BJ (cell line): ENCODE data around the gene ZNF280D. TPM values are rescaled to one million over a fixed set of nuclear protein-coding genes. Genes with fewer than 3 reads are reported as not detected.

ENCODE experiments used
- CTCF ChIA-PET: fragments of 350-600 bp; formaldehyde crosslinking; extraction: SDS; loops from one replicate; lab custom pipeline; 2021; ENCODE audit warnings: antibody characterized with exemption, inconsistent platforms; lab: Yijun Ruan, JAX
- POLR2A ChIA-PET: fragments of 300-600 bp; sonication (Branson Sonifier 250); formaldehyde crosslinking; extraction: SDS; loops from one replicate; lab custom pipeline; 2021; ENCODE audit warnings: antibody characterized with exemption; lab: Charles Lee
- DNase-seq: peaks from one replicate; pipeline ENCODE4 v3.0.0-alpha.2; 2011; ENCODE audit warnings: low read depth
- H3K27me3 ChIP-seq: 2 replicates; pipeline ENCODE4 v1.6.0; 2011; ENCODE audit warnings: low read length; ENCODE audit not compliant: control insufficient read depth, insufficient read depth
- H3K36me3 ChIP-seq: 2 replicates; pipeline ENCODE4 v1.5.1; 2011; ENCODE audit warnings: low read length; ENCODE audit not compliant: control insufficient read depth, insufficient read depth
- H3K4me3 ChIP-seq: 2 replicates; pipeline ENCODE4 v1.5.1; 2011; ENCODE audit warnings: low read depth, mild to moderate bottlenecking, control low read depth, low read length
- CTCF ChIP-seq: IDR thresholded peaks from 2 replicates; pipeline ENCODE4 v1.5.1; 2011; ENCODE audit warnings: low read depth, mild to moderate bottlenecking, control low read depth, inconsistent platforms, low read length, moderate library complexity; ENCODE audit not compliant: insufficient read depth
- polyA plus RNA-seq: library from polyadenylated mRNA; depleted of rRNA; stranded (reverse); fragments of >200 nt; gene quantifications from 2 replicates; pipeline ENCODE4 v1.2.3, GENCODE V29; 2011

Gene ZNF280D
- polyA plus RNA-seq, 1 experiment = 4.0 TPM

GRCh38 chr15:56778761-56779160 is 45.5 kb upstream of the ZNF280D start:
- Histone ChIP-seq H3K4me3 (no peak overlapping the region), H3K36me3 (no peaks in the 10 kb centered on the region), H3K27me3 (no peaks in the 10 kb centered on the region)
- no peak for TF ChIP-seq CTCF
- ChIA-PET CTCF (no interaction called here), POLR2A (no interaction called here)
- no peak for DNase-seq

- CTCF ChIA-PET = no interaction called here
- no peak overlapping the region for H3K4me3 ChIP-seq
- no peak for TF ChIP-seq CTCF
- no peak for DNase-seq
- no peaks in the 10 kb centered on the region for H3K36me3 ChIP-seq
- POLR2A ChIA-PET = no interaction called here
- no peaks in the 10 kb centered on the region for H3K27me3 ChIP-seq
Measured at GRCh38 chr15:56776839-56777238, 43.5 kb upstream of the ZNF280D start.

GRCh38 chr15:56775641-56776040 is 42.3 kb upstream of the ZNF280D start:
- H3K4me3 ChIP-seq = no peak overlapping the region
- no peak for TF ChIP-seq CTCF
- ChIA-PET CTCF (no interaction called here), POLR2A (no interaction called here)
- no peaks in the 10 kb centered on the region for H3K27me3 ChIP-seq
- H3K36me3 ChIP-seq = no peaks in the 10 kb centered on the region
- no peak for DNase-seq

GRCh38 chr15:56774356-56774755 is 41.0 kb upstream of the ZNF280D start:
- DNase-seq = no peak
- H3K27me3 ChIP-seq = no peaks in the 10 kb centered on the region
- ChIA-PET CTCF (no interaction called here), POLR2A (no interaction called here)
- no peak overlapping the region for H3K4me3 ChIP-seq
- TF ChIP-seq CTCF = no peak
- no peaks in the 10 kb centered on the region for H3K36me3 ChIP-seq

GRCh38 chr15:56772868-56773639 is 39.7 kb upstream of the ZNF280D start:
- no peaks in the 10 kb centered on the region for H3K27me3 ChIP-seq
- CTCF ChIA-PET = interaction anchor here (0.7 to 1.0 kb wide), 2 partner anchors 10 to 726 kb away, joined by 3 read pairs; no protein-coding TSS in a partner anchor
- POLR2A ChIA-PET = no interaction called here
- no peak for DNase-seq
- H3K4me3 ChIP-seq = no peak overlapping the region
- H3K36me3 ChIP-seq = no peaks in the 10 kb centered on the region
- TF ChIP-seq CTCF = no peak
